HUES6 (cell line): ENCODE results near the gene CRY1.
"Not testable (repeated sequence)": the region's sequence is repeated elsewhere in the genome, so short reads cannot be mapped to it uniquely, and the experiment has no call there.

ENCODE experiments used
- H3K27ac ChIP-seq: 2 replicates; pipeline ENCODE4 v1.7.0; 2013; ENCODE audit warnings: low read depth, mild to moderate bottlenecking, low read length, inconsistent platforms
- H3K27me3 ChIP-seq: 2 replicates; pipeline ENCODE4 v1.6.1; 2013; ENCODE audit warnings: low read length; ENCODE audit not compliant: control insufficient read depth, insufficient read depth
- H3K36me3 ChIP-seq: 2 replicates; pipeline ENCODE4 v1.6.1; 2013; ENCODE audit warnings: low read length; ENCODE audit not compliant: control insufficient read depth, insufficient read depth
- H3K4me1 ChIP-seq: 2 replicates; pipeline ENCODE4 v1.6.1; 2013; ENCODE audit warnings: low read length; ENCODE audit not compliant: control insufficient read depth, insufficient read depth
- H3K4me3 ChIP-seq: 2 replicates; pipeline ENCODE4 v1.5.1; 2013; ENCODE audit warnings: low read depth, low read length
- H3K9ac ChIP-seq: one replicate; pipeline ENCODE4 v1.6.1; 2013; ENCODE audit warnings: mild to moderate bottlenecking, low read length
- H3K9me3 ChIP-seq: 2 replicates; pipeline ENCODE4 v1.6.1; 2013; ENCODE audit warnings: low read depth, low read length; ENCODE audit not compliant: control insufficient read depth, insufficient read depth

CRY1 gene

DNA sequence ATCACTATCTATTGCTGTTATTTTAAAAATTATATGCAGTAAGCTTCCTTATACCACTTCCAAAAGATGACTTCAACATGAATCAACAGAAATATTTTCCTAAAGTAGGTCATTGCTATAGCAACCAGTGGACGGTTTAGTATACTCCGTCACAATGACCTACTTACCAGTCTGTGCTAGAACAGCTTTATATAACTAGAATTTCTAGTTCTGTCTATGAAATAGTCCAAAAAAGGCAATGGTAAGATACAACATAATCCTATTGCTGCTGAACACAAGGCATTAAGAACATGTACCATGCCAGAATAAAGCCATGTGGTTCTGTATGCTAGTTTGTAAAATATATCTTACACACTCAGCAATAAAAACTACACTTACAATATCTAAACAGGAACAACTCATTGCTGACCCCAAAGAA is 65.7 kb downstream of the CRY1 start:
- no peak overlapping the region for H3K27ac ChIP-seq
- H3K9ac ChIP-seq, result no peak overlapping the region
- H3K4me1 ChIP-seq, result peaks cover 7% of the 10 kb centered on the region
- no peaks in the 10 kb centered on the region for H3K9me3 ChIP-seq
- H3K27me3 ChIP-seq, result no peaks in the 10 kb centered on the region
- H3K4me3 ChIP-seq, result no peak overlapping the region
- H3K36me3 ChIP-seq, result no peaks in the 10 kb centered on the region

DNA sequence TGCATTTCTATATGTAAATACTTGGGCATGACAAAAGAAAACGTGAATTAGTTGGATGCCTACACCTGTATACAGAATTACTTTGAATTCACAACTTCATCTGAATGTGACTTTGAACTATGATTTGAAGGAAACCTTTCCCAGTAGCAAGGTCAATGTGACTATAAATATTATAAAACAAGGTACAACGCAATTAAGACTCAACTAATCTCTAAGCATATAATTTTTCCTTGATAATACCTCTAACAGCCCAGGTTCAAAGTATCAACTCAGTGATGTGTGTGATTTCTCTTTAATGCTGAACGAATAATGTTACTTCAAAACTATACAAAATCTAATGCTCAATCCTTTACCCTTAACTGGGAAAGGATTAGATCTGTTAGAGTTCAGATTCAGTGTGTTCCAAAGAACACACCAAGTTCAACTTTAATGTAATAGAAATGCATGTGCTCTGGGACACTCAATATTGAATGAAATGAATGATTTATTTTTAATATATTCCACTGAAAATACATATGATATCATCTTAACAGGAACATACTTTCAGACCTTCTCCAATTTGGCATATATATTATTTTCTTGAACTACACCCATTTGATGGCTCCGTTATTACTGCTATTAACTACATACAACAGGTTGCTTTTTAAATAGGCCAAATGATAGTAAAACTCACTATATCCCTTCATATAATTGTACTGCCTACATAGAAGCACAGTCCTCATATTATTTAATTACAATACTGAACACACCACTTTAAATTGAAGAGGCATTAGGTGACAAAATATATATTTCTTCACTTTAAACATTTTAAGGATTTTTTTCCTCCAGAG is 66.3 kb downstream of the CRY1 start:
- no peak overlapping the region for H3K9ac ChIP-seq

DNA sequence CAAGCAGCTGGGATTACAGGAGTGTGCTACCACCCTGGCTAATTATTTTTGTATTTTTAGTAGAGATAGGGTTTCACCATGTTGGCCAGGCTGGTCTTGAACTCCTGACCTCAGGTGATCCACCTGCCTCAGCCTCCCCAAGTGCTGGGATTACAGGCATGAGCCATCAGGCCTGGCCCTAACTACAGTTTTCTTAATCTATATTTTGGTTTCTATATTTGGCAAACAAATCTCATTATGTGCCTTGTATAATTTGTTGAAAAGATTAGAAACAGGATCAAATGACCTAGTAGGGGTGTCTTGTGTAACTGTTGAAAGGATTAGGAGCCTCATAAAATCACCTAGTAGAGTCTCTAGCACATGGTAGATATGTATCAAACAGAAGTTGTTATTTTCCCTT is 67.0 kb downstream of the CRY1 start:
- H3K4me1 ChIP-seq, H3K4me3 ChIP-seq, H3K9ac ChIP-seq, H3K9me3 ChIP-seq, H3K36me3 ChIP-seq, H3K27ac ChIP-seq, H3K27me3 ChIP-seq: not testable (repeated sequence)

More for the DNA sequence above, 66.3 kb downstream of the CRY1 start:
- Histone ChIP-seq H3K4me3 (no peak overlapping the region), H3K27me3 (no peaks in the 10 kb centered on the region), H3K27ac (no peak overlapping the region), H3K9me3 (no peaks in the 10 kb centered on the region), H3K4me1 (peaks cover 7% of the 10 kb centered on the region), H3K36me3 (no peaks in the 10 kb centered on the region)

DNA sequence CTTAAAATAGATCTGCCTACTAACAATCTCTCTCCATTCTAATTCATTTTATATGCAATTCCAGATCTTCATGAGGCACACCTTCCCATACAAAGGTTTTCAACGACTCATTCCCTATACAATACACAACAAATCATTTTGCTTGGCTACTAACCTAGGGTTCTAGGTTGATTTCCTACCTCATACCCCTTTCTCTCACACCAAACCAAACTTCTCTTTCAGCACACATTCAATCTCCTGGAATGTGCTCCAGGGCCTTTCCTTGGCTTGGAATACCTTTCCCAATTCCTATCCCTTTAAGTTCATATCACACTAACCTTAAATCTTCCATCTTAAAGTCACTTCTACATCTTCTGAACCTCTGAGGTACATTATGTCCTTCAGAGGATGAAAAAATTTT is 67.7 kb downstream of the CRY1 start:
- peaks cover 7% of the 10 kb centered on the region for H3K4me1 ChIP-seq
- H3K4me3 ChIP-seq, result no peak overlapping the region
- H3K36me3 ChIP-seq, result no peaks in the 10 kb centered on the region
- H3K9me3 ChIP-seq, result no peaks in the 10 kb centered on the region
- H3K27ac ChIP-seq, result no peak overlapping the region
- no peak overlapping the region for H3K9ac ChIP-seq
- no peaks in the 10 kb centered on the region for H3K27me3 ChIP-seq

DNA sequence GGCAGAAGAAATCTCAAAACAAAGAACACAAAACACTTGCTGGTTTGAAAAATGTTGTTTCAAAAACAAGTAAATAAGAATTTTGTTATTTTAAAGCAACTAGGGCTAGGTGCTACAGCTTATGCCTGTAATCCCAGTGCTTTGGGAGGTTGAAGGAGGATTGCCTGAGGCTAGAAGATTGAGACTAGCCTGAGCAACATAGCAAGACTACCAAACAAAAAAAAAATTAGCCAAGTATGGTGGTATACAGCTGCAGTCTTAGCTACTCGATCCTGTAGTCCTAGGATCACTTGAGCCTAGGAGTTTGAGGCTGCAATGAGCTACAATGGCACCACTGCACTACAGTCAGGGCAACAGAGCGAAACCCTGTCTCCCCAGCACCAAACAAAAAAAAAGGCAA is 73.8 kb downstream of the CRY1 start:
- Histone ChIP-seq H3K9me3 (no peaks in the 10 kb centered on the region), H3K36me3 (no peaks in the 10 kb centered on the region), H3K9ac (no peak overlapping the region), H3K4me1 (no peaks in the 10 kb centered on the region), H3K4me3 (no peak overlapping the region), H3K27me3 (no peaks in the 10 kb centered on the region), H3K27ac (no peak overlapping the region)

DNA sequence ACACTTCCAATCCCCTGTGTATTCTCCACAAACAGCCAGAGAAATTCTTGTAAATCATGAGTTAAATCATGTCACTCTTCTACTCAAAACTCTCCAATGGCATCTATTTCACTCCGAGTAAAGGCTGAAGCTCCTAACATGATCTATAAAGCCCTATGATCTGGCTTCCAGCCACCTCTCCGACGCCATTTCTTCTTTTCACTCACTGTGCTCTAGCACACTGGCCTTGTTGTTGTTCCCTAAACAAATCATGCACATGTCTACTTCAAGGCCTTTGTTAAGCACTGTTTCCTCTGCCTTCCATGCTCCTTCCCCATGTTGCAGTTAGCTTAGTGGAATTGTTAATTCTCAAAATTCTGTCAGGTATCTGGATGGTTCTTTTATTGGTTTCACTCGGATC is 76.3 kb downstream of the CRY1 start:
- Histone ChIP-seq H3K4me1 (no peaks in the 10 kb centered on the region), H3K9ac (no peak overlapping the region), H3K9me3 (no peaks in the 10 kb centered on the region), H3K27ac (no peak overlapping the region), H3K36me3 (no peaks in the 10 kb centered on the region), H3K27me3 (no peaks in the 10 kb centered on the region), H3K4me3 (no peak overlapping the region)

DNA sequence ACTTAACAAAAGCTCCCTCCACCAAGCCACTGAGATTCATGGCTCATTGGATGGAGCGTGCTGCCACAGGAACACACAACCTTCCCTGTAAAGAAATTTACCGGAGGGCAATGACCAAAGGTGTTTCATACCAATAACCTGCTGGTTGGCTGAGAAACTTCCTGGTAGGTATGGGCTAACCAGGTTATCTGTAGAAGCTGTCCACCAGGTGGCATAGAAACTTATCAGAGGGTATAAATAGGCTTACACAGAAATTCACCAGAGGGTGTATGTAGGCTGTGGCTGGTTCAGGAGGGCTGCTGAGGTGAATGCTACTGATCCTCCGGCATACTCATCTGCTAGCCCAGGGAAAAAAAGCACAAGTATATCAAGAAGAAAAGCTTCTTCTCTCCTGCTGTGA is 79.3 kb downstream of the CRY1 start:
- H3K4me1 ChIP-seq, result no peaks in the 10 kb centered on the region
- H3K36me3 ChIP-seq, result no peaks in the 10 kb centered on the region
- no peak overlapping the region for H3K27ac ChIP-seq
- no peaks in the 10 kb centered on the region for H3K27me3 ChIP-seq
- no peak overlapping the region for H3K9ac ChIP-seq
- H3K4me3 ChIP-seq, result no peak overlapping the region
- no peaks in the 10 kb centered on the region for H3K9me3 ChIP-seq

DNA sequence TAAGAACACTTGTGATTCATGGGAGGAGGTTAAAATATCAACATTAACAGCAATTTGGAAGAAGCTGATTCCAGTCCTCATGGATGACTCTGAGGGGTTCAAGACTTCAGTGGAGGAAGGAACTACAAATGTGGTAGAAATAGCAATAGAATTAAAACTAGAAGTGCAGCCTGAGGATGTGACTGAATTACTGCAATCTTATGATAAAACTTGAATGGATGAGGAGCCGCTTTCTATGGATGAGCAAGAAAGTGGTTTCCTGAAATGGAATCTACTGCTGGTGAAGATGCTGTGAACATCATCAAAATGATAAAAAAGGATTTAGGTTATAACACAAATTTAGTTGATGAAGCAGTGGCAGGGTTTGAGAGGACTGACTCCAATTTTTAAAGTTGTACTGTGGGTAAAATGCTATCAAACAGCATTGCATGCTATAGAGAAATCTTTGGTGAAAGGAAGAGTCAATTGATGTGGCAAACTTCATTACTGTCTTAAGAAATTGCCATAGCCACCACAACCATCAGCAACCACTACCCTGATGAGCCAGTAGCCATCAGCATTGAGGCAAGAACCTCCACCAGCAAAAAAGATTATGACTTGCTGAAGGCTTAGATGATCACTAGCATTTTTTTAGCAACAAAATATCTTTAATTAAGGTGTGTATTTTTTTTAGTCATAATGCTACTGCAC is 80.5 kb downstream of the CRY1 start:
- Histone ChIP-seq H3K9ac (no peak overlapping the region), H3K36me3 (no peaks in the 10 kb centered on the region), H3K4me1 (no peaks in the 10 kb centered on the region), H3K27ac (no peak overlapping the region), H3K9me3 (no peaks in the 10 kb centered on the region), H3K27me3 (no peaks in the 10 kb centered on the region), H3K4me3 (no peak overlapping the region)

DNA sequence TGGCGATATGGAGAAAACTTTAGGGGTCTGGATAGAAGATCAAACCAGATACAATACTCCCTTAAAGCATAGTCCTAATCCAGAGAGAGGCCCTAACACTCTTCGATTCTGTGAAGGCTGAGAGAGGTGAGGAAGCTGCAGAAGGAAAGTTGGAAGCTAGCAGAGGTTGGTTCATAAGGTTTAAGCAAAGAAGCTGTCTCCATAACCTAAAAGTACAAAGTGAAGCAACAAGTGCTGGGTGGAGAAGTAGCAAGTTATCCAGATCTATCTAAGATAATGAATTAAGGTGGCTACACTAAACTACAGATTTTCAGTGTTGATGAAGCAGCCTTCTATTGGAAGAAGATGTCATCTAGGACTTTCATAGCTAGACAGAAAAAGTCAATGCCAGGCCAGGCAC is 81.8 kb downstream of the CRY1 start:
- Histone ChIP-seq H3K9ac (no peak overlapping the region), H3K4me1 (no peaks in the 10 kb centered on the region), H3K27ac (no peak overlapping the region), H3K4me3 (no peak overlapping the region), H3K27me3 (no peaks in the 10 kb centered on the region), H3K9me3 (no peaks in the 10 kb centered on the region), H3K36me3 (no peaks in the 10 kb centered on the region)

DNA sequence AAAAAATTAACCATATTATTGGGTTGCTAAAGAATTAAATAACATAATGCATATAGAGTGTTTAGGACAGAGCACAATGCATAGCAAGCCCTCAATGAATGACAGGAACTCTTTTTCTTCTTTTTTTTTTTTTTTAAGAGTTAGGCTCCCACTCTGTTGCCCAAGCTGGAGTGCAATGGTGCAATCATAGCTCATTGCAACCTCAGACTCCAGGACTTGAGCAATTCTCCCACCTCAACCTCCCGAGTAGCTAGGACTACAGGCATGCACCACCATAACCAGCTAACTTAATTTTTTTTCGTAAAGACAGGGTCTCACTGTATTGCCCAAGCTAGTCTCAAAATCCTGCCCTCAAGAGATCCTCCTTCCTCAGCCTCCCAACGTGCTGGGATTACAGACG is 85.9 kb downstream of the CRY1 start:
- H3K27me3 ChIP-seq, result no peaks in the 10 kb centered on the region
- H3K4me1 ChIP-seq, result no peaks in the 10 kb centered on the region
- no peak overlapping the region for H3K4me3 ChIP-seq
- no peak overlapping the region for H3K9ac ChIP-seq
- H3K27ac ChIP-seq, result no peak overlapping the region
- H3K36me3 ChIP-seq, result peaks cover 7% of the 10 kb centered on the region
- H3K9me3 ChIP-seq, result no peaks in the 10 kb centered on the region

DNA sequence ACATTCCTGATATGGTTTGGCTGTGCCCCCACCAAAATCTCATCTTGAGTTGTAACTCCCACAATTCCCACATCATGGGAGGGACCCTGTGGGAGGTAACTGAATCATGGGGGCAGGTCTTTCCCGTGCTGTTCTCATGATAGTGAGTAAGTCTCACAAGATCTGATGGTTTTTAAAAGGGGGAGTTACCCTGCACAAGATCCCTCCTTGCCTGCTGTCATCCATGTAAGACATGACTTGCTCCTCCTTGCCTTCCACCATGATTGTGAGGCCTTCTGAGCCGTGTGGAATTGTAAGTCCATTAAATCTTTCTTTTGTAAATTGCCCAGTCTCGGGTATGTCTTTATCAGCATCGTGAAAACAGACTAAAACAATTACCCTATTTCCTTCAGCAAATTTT is 90.7 kb downstream of the CRY1 start:
- H3K4me3 ChIP-seq, H3K9me3 ChIP-seq, H3K27me3 ChIP-seq, H3K4me1 ChIP-seq, H3K9ac ChIP-seq, H3K27ac ChIP-seq: not testable (repeated sequence)
- H3K36me3 ChIP-seq, result peaks cover 15% of the 10 kb centered on the region
